Measurements from ENCODE around the gene GSAP.
"Not testable (repeated sequence)": the region's sequence is repeated elsewhere in the genome, so short reads cannot be mapped to it uniquely, and the experiment has no call there.

Gene GSAP

GRCh38 chr7:77282897-77283296, 133.3 kb downstream of the GSAP start:
- no peak for DNase-seq (ENCODE audit: low spot score)

DNA sequence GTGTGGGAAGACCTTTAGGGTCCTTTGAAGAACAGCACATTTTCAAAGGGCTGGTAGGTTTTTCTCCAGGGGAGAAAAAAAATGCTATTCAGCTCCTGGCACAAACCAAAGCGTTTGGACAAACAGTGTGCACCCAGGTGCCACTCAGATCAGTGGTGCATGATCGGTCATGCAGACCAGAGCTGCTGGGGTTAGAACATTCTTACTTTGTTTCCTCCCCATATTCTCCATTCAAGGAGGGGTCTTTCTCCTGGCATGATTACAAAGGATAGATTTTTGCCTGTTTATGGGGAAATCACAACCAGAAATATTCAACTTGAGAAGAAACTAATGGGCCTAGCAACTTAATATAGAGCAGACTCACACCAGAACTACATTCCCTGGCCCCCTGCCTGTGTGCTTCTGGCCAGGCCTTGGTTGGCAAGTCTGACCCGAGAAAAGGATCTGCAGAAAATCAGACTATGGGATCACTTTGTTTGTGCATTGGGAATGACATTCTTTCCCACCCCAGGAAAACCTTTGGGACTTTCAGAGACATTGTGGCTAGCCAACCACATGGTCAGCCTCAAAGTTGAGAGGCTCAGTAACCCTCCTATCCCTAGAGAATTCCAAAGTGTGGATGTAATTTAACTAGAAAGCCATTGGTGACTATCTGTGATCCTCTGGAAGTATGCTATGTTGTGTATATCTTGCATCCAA, 134.2 kb downstream of the GSAP start:
- DNase-seq (ENCODE audit: low spot score): no peak

- DNase-seq (ENCODE audit: low spot score): no peak
These were observed 140.0 kb downstream of the GSAP start for GRCh38 chr7:77276120-77276519.

- DNase-seq (ENCODE audit: low spot score): not testable (repeated sequence)
These were observed 140.5 kb downstream of the GSAP start for GRCh38 chr7:77275663-77276062.

GRCh38 chr7:77271766-77272165, 144.4 kb downstream of the GSAP start:
- no peak for DNase-seq (ENCODE audit: low spot score)

- no peak for DNase-seq (ENCODE audit: low spot score)
These were observed 146.1 kb downstream of the GSAP start for GRCh38 chr7:77270094-77270480.

GRCh38 chr7:77269360-77270093, 146.6 kb downstream of the GSAP start:
- peak; percentile 45 for DNase-seq (ENCODE audit: low spot score)

GRCh38 chr7:77266291-77266794, 149.8 kb downstream of the GSAP start:
- no peak for DNase-seq (ENCODE audit: low spot score)

DNA sequence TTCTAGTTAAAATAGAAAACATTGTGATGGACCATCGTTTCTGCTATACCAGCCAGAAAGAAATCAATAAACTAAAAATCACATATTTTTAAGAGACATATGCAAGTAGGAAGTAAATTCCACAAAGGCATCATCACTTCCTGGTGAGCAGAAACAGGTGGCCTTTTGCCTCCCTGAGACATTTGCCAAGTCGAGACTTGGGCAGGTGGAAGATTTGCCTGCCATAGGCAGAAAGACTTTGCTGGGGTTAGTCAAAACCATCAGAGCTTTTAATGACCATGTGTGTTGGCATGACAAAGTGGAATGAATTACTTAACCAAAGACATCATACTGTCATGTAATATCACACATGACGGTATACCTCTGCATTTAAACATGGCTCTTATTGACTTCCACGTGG, 150.5 kb downstream of the GSAP start:
- DNase-seq (ENCODE audit: low spot score): no peak

DNA sequence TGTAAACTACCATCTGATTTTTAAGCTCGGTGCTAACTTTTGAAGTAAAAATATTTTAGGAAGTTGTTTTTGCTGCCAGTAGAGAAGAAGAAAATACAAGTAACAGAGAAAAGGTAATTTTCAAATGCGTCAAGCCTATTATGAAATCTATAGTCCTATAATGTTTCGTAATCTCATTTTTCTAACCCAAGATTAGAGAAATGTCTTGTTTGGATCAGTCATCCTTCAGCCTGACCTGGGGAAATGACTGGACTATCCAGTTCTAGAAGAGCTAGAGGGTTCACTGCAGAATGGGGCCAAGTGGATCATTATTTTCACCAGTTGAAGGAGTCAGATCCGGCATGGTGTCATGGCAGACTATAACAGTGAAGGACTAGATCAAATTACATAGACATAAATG, 153.8 kb downstream of the GSAP start:
- DNase-seq (ENCODE audit: low spot score): no peak
